ENCODE results near the gene PEX5L.

Gene PEX5L

GRCh38 chr3:179948740-179949139 lies 88.0 kb downstream of the PEX5L start:
- TF ChIP-seq ZFX (IDR thresholded peaks at IDR 0.05; ENCODE audit: borderline replicate concordance), result no peak
- no peak for TF ChIP-seq CTCF (IDR thresholded peaks at IDR 0.05)
- H3K27ac ChIP-seq, result no peak overlapping the region

GRCh38 chr3:179945569-179945968 lies 91.2 kb downstream of the PEX5L start:
- no peak for TF ChIP-seq ZFX (IDR thresholded peaks at IDR 0.05; ENCODE audit: borderline replicate concordance)
- no peak for TF ChIP-seq CTCF (IDR thresholded peaks at IDR 0.05)
- H3K27ac ChIP-seq, result no peak overlapping the region

- no peak for TF ChIP-seq CTCF (IDR thresholded peaks at IDR 0.05)
- TF ChIP-seq ZFX (IDR thresholded peaks at IDR 0.05; ENCODE audit: borderline replicate concordance), result no peak
- no peak overlapping the region for H3K27ac ChIP-seq
These were observed 93.4 kb downstream of the PEX5L start for GRCh38 chr3:179943117-179943880.

- no peak for TF ChIP-seq CTCF (IDR thresholded peaks at IDR 0.05)
- TF ChIP-seq ZFX (IDR thresholded peaks at IDR 0.05; ENCODE audit: borderline replicate concordance), result no peak
- H3K27ac ChIP-seq, result no peak overlapping the region
These were observed 94.1 kb downstream of the PEX5L start for GRCh38 chr3:179942553-179943075.

- H3K27ac ChIP-seq, result no peak overlapping the region
- no peak for TF ChIP-seq ZFX (IDR thresholded peaks at IDR 0.05; ENCODE audit: borderline replicate concordance)
- no peak for TF ChIP-seq CTCF (IDR thresholded peaks at IDR 0.05)
These were observed 101.0 kb downstream of the PEX5L start for GRCh38 chr3:179935710-179936109.

- TF ChIP-seq ZFX (IDR thresholded peaks at IDR 0.05; ENCODE audit: borderline replicate concordance), result no peak
- no peak for TF ChIP-seq CTCF (IDR thresholded peaks at IDR 0.05)
These were observed 102.8 kb downstream of the PEX5L start for GRCh38 chr3:179933914-179934313.

GRCh38 chr3:179933080-179933479 lies 103.7 kb downstream of the PEX5L start:
- TF ChIP-seq CTCF (IDR thresholded peaks at IDR 0.05), result no peak
- TF ChIP-seq ZFX (IDR thresholded peaks at IDR 0.05; ENCODE audit: borderline replicate concordance), result no peak
- no peak overlapping the region for H3K27ac ChIP-seq

More at GRCh38 chr3:179933914-179934313, 102.8 kb downstream of the PEX5L start:
- H3K27ac ChIP-seq, result no peak overlapping the region

All from 22Rv1 (cell line).